HL-60 (cell line): ENCODE data around the gene GNB1.

Experiments used
- DNase-seq, 2 experiments: peaks; one replicate each; pipeline ENCODE4 v3.0.0-alpha.2; 2010 to 2020; ENCODE audit warnings: low read depth in 1 of 2, low spot score in 1 of 2
- H3K27ac ChIP-seq: fragments of 250-450 bp; sonication (Bioruptor Pico); replicated peaks from 2 replicates; pipeline ENCODE4 v1.5.1; 2020; ENCODE audit warnings: mild to moderate bottlenecking, moderate library complexity
- H3K27me3 ChIP-seq: fragments of 250-450 bp; sonication (Bioruptor Pico); 2 replicates; pipeline ENCODE4 v1.5.1; 2021; ENCODE audit warnings: mild to moderate bottlenecking, moderate library complexity; ENCODE audit not compliant: insufficient read depth, poor library complexity, severe bottlenecking
- H3K4me3 ChIP-seq: replicated peaks from 2 replicates; pipeline ENCODE4 v1.5.1; 2011; ENCODE audit warnings: mild to moderate bottlenecking, control low read depth, low read length; ENCODE audit not compliant: insufficient read depth
- CTCF ChIP-seq: IDR thresholded peaks from one replicate; pipeline ENCODE4 v1.5.1; 2011; ENCODE audit warnings: low read length, control low read depth, inconsistent platforms; ENCODE audit not compliant: insufficient read depth
- GABPA ChIP-seq: IDR thresholded peaks from 2 replicates; pipeline ENCODE4 v1.6.1; 2012; ENCODE audit warnings: low read depth
- POLR2AphosphoS5 ChIP-seq: IDR thresholded peaks from 2 replicates; pipeline ENCODE4 v1.6.1; 2012; ENCODE audit warnings: low read depth
- REST ChIP-seq: IDR thresholded peaks from 2 replicates; pipeline ENCODE4 v1.6.1; 2012; ENCODE audit warnings: low read depth; ENCODE audit not compliant: insufficient replicate concordance
- SPI1 ChIP-seq: IDR thresholded peaks from 2 replicates; pipeline ENCODE4 v1.6.1; 2012; ENCODE audit warnings: low read depth, mild to moderate bottlenecking, borderline replicate concordance

Gene GNB1

GRCh38 chr1:1833916-1834325, 57.0 kb downstream of the GNB1 start:
- no peak for TF ChIP-seq SPI1
- TF ChIP-seq GABPA = no peak
- TF ChIP-seq CTCF = no peak
- TF ChIP-seq REST = no peak
- TF ChIP-seq POLR2AphosphoS5 = no peak
- no peak for DNase-seq
- Histone ChIP-seq H3K27ac (no peak overlapping the region), H3K27me3 (no peaks in the 10 kb centered on the region), H3K4me3 (no peak overlapping the region)

GRCh38 chr1:1833456-1833855, 57.4 kb downstream of the GNB1 start:
- no peak for TF ChIP-seq CTCF
- TF ChIP-seq POLR2AphosphoS5 = no peak
- no peak for TF ChIP-seq GABPA
- no peak for TF ChIP-seq SPI1
- no peak for TF ChIP-seq REST
- no peak for DNase-seq
- H3K4me3 ChIP-seq = no peak overlapping the region
- no peaks in the 10 kb centered on the region for H3K27me3 ChIP-seq
- no peak overlapping the region for H3K27ac ChIP-seq

GRCh38 chr1:1832820-1833219, 58.1 kb downstream of the GNB1 start:
- Histone ChIP-seq H3K4me3 (no peak overlapping the region), H3K27ac (no peak overlapping the region), H3K27me3 (no peaks in the 10 kb centered on the region)
- DNase-seq = no peak
- TF ChIP-seq POLR2AphosphoS5 (no peak), REST (no peak), CTCF (no peak), SPI1 (no peak), GABPA (no peak)
